NCI-H2029 (cell line): ENCODE measurements around the gene A4GALT.
"Not testable (repeated sequence)": the region's sequence is repeated elsewhere in the genome, so short reads cannot be mapped to it uniquely, and the experiment has no call there.

Experiments
- DNase-seq: peaks from one replicate; lab custom pipeline; 2025; lab: John Stamatoyannopoulos, UW

A4GALT gene, protein sequence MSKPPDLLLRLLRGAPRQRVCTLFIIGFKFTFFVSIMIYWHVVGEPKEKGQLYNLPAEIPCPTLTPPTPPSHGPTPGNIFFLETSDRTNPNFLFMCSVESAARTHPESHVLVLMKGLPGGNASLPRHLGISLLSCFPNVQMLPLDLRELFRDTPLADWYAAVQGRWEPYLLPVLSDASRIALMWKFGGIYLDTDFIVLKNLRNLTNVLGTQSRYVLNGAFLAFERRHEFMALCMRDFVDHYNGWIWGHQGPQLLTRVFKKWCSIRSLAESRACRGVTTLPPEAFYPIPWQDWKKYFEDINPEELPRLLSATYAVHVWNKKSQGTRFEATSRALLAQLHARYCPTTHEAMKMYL

GRCh38 chr22:42720263-42721044, at the start of gene A4GALT:
Gene A4GALT (minus strand): TSS chr22:42720870. CDS start chr22:42693951, 26,919 bp downstream.
- DNase-seq: no peak

DNA sequence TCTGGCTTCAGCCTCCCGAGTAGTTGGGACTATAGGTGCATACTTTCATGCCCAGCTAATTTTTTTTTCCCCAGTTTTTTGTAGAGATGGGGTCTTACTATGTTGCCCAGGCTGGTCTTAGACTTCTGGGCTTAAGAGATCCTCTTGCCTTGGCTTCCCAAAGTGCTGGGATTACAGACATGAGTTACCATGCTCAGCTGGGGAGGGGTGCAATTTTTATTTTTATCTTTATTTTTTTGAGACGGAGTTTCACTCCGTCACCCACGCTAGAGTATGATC, 49.7 kb upstream of the A4GALT start:
- DNase-seq: no peak

- no peak for DNase-seq
Observed at GRCh38 chr22:42769574-42770447, 49.1 kb upstream of the A4GALT start.

DNA sequence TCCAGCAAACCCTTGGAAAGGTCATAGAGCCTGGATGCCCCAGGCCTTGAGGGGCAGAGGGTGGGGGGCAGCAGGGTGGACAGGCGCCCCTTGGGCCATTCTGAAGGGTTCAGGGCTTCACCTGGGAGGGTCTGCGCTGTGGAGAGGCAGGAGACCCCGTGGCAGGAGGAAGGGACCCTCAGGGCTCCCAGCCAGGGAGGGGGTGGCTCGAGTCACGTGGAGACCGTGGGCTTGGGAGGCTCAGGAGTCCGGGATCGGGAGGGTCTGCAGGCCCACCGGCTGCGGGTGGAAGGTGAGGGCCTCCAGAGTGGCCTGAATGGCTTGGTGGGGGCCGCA, 48.5 kb upstream of the A4GALT start:
- DNase-seq: no peak

DNA sequence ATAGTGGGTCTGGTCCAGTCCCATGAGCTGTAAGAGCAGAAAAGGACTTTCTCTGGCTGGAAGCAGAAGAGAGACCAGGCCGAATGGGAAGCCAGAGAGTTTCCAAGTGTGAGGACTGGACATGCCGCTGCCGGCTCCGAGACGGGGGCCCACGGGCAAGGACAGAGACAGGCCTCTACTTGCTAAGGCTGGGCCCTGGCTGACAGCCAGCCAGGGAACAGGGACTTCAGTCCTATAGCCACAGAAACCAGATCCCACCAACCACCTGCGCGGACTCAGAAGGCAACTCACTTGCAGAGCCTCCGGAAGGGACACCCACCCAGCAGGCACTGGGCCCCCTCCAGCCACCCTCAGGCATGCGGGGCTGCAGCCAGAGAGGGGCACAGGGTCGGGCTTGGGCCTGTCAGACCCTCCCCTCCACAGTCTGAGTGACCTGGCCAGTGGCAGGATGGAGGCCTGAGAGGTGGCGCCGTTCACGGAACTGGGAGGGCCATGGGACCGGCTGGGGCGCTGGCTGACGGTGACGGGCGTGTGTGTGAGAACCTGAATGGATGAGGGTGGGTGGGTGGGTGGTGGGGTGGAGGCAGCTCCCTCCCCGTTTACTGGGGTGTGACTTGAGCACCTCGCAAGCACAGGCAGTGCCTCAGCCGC, 47.8 kb upstream of the A4GALT start:
- DNase-seq: no peak

GRCh38 chr22:42766860-42767259, 46.2 kb upstream of the A4GALT start:
- no peak for DNase-seq

- DNase-seq: no peak
Observed at GRCh38 chr22:42764895-42765363, 44.3 kb upstream of the A4GALT start.

DNA sequence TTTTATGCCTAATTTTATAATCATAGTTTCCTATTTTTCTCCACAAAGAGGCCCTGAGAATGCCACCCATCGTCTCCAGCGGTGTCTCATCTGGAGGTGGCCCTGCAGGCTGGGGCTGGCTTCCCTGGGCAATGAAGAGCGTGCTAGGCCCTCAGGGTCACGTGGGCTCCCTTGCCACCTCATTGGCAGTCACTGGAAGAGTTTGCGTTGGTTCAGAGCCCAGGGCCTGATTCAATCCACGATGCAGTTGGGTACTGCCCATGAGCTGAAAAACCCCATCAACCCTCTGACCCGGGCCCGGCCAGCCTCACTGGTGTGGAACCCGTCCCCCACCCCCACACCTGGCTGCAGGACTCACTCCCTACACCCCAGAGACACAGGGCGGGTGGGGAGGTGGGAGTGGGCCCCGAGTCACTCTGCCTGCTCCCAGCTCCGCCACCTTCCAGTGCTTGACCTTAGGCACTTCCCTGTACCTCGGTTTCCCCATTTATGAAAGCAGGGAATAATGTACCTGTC, 43.4 kb upstream of the A4GALT start:
- no peak for DNase-seq

GRCh38 chr22:42760806-42761565, 40.3 kb upstream of the A4GALT start:
- no peak for DNase-seq

- no peak for DNase-seq
Observed at GRCh38 chr22:42758931-42759629, 38.4 kb upstream of the A4GALT start.

DNA sequence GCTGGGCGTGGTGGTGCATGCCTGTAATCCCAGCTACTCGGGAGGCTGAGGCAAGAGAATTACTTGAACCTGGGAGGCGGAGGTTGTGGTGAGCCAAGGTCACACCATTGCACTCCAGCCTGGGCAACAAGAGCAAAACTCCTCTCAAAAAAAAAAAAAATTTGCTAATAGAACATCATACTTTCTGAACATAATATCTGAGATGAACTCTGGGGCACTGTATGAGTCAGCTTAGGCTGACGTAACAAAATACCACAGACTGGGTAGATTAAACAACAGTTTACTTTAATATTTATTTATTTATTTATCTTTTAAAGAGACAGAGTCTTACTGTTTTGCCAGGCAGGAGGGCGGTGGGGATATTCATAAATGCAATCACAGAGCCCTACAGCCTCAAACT, 34.9 kb upstream of the A4GALT start:
- not testable (repeated sequence) for DNase-seq

GRCh38 chr22:42755121-42755520, 34.5 kb upstream of the A4GALT start:
- not testable (repeated sequence) for DNase-seq

GRCh38 chr22:42754658-42755057, 34.0 kb upstream of the A4GALT start:
- DNase-seq: no peak

GRCh38 chr22:42752912-42753311, 32.2 kb upstream of the A4GALT start:
- no peak for DNase-seq

- DNase-seq: no peak
Observed at GRCh38 chr22:42752230-42752746, 31.6 kb upstream of the A4GALT start.

DNA sequence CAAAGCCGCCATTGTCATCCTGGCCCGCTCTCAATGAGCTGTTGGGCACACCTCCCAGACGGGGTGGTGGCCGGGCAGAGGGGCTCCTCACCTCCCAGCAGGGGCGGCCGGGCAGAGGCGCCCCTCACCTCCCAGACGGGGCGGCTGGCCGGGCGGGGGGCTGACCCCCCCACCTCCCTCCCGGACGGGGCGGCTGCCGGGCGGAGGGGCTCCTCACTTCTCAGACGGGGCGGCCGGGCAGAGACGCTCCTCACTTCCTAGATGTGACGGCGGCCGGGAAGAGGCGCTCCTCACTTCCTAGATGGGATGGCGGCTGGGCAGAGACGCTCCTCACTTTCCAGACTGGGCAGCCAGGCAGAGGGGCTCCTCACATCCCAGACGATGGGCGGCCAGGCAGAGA, 29.8 kb upstream of the A4GALT start:
- not testable (repeated sequence) for DNase-seq

- DNase-seq: no peak
Observed at GRCh38 chr22:42747701-42748513, 27.2 kb upstream of the A4GALT start.

- DNase-seq: no peak
Observed at GRCh38 chr22:42745118-42745517, 24.4 kb upstream of the A4GALT start.

DNA sequence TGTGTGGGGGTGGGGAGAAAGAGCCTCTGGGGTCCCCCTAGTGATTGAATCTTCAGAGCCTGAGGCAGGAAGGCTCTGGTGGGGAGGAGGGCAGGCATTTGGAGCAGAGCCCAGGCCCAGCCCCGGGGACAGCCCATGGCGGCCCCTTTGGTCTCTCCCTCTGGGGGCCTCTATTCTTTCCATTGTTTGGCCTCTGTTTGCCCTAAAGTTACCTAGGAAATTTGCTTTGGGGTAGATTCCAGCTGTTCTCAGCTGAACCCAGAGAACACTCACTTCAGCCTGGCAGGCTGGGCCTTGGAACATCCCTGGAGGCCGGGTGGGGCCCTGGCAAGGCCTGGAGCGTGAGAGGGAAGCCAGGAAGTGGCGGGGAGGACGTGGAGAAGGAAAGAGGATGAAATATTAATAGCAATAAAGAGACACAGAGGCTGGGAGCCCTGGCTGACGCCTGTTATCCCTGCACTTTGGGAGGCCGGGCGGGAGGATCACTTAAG, 22.9 kb upstream of the A4GALT start:
- DNase-seq: no peak
